HCT116 (cell line): ENCODE results near the gene DOCK1.

Source experiments
- CTCF ChIP-seq, 3 experiments: fragments of 200-600 bp in 1 of 3; sonication (generic) in 1 of 3; IDR thresholded peaks in 2 of 3; conservative IDR thresholded peaks in 1 of 3; 2 replicates each; pipeline ENCODE4 v1.5.1; 2012 to 2017; ENCODE audit warnings: low read depth in 2 of 3, low read length in 2 of 3, antibody characterized with exemption in 1 of 3, borderline replicate concordance in 1 of 3, control low read depth in 1 of 3, mild to moderate bottlenecking in 1 of 3, mixed read lengths in 1 of 3, mixed run types in 1 of 3, moderate library complexity in 1 of 3; ENCODE audit not compliant: insufficient read depth in 1 of 3
- EZH2 ChIP-seq: fragments of 200-600 bp; sonication (generic); IDR thresholded peaks from 2 replicates; pipeline ENCODE4 v1.6.1; 2017; ENCODE audit warnings: antibody characterized with exemption, mixed run types
- JUND ChIP-seq: IDR thresholded peaks from 2 replicates; pipeline ENCODE4 v1.6.1; 2012
- RAD21 ChIP-seq: IDR thresholded peaks from 2 replicates; pipeline ENCODE4 v1.6.1; 2012; ENCODE audit warnings: low read depth, mild to moderate bottlenecking
- SRF ChIP-seq: IDR thresholded peaks from 2 replicates; pipeline ENCODE4 v1.6.1; 2012; ENCODE audit warnings: low read depth
- YY1 ChIP-seq: IDR thresholded peaks from 2 replicates; pipeline ENCODE4 v1.6.1; 2011; ENCODE audit warnings: low read length, low read depth, moderate library complexity, mild to moderate bottlenecking; ENCODE audit not compliant: insufficient replicate concordance; ENCODE audit errors: extremely low read depth

GRCh38 chr10:126903656-126904360, 1.4 kb upstream of the DOCK1 start:
- TF ChIP-seq RAD21 = no peak
- TF ChIP-seq CTCF (IDR thresholded peaks at IDR 0.05 in 2 of 3, conservative IDR thresholded peaks at IDR 0.05 in 1 of 3; ENCODE audit: borderline replicate concordance in 1 of 3, insufficient read depth in 1 of 3, low read depth in 2 of 3, low read length in 2 of 3) = no peak
- no peak for TF ChIP-seq EZH2
- TF ChIP-seq JUND = no peak
- no peak for TF ChIP-seq SRF
- no peak for TF ChIP-seq YY1
